CD14-positive monocyte (primary cell): Measurements from ENCODE around the gene RBFOX1. TPM values are rescaled to one million over a fixed set of nuclear protein-coding genes. Genes with fewer than 3 reads are reported as not detected.

ENCODE experiments used
- DNase-seq, 3 donors: peaks; one replicate each; pipeline ENCODE4 v3.0.0-alpha.2; 2011 to 2022
- H2AFZ ChIP-seq: 2 replicates; pipeline ENCODE4 v1.6.0; 2012; ENCODE audit warnings: mild to moderate bottlenecking, low read depth, low read length, inconsistent platforms; ENCODE audit not compliant: insufficient read depth, poor library complexity, severe bottlenecking
- H3K27ac ChIP-seq, 2 donors: 1 replicate in 1 of 2; 2 replicates in 1 of 2; pipeline ENCODE4 v1.5.1; 2012 to 2013; ENCODE audit warnings: low read length in 2 of 2, control low read depth in 1 of 2, inconsistent platforms in 1 of 2, low read depth in 1 of 2, mild to moderate bottlenecking in 1 of 2
- H3K27me3 ChIP-seq, 2 donors: one replicate each; pipeline versions ENCODE4 v1.6.0 to v1.6.1; 2011 to 2013; ENCODE audit warnings: low read length in 2 of 2; ENCODE audit not compliant: control insufficient read depth in 2 of 2, insufficient read depth in 2 of 2
- H3K36me3 ChIP-seq, 2 donors: replicated peaks in 1 of 2; 1 replicate in 1 of 2; 2 replicates in 1 of 2; pipeline versions ENCODE4 v1.5.1 to v1.6.1; 2012 to 2013; ENCODE audit warnings: low read length in 2 of 2, control low read depth in 1 of 2, inconsistent platforms in 1 of 2, mild to moderate bottlenecking in 1 of 2; ENCODE audit not compliant: insufficient read depth in 2 of 2, control insufficient read depth in 1 of 2
- H3K4me1 ChIP-seq, 2 donors: 1 replicate in 1 of 2; 2 replicates in 1 of 2; pipeline versions ENCODE4 v1.5.1 to v1.6.1; 2012 to 2013; ENCODE audit warnings: low read length in 2 of 2, control low read depth in 1 of 2, inconsistent platforms in 1 of 2, mild to moderate bottlenecking in 1 of 2, moderate library complexity in 1 of 2; ENCODE audit not compliant: insufficient read depth in 2 of 2, control insufficient read depth in 1 of 2
- H3K4me2 ChIP-seq: replicated peaks from 2 replicates; pipeline ENCODE3; 2012; ENCODE audit warnings: low read length, moderate library complexity, mild to moderate bottlenecking; ENCODE audit not compliant: poor library complexity, severe bottlenecking; ENCODE audit errors: extremely low read depth
- H3K4me3 ChIP-seq, 3 experiments: fragments of 200-600 bp in 1 of 3; sonication (generic) in 1 of 3; replicated peaks in 1 of 3; 1 replicate in 2 of 3; 2 replicates in 1 of 3; pipeline ENCODE4 v1.5.1; 2011 to 2013; ENCODE audit warnings: low read length in 3 of 3, mild to moderate bottlenecking in 3 of 3, control low read depth in 2 of 3, low read depth in 2 of 3, inconsistent platforms in 1 of 3, moderate library complexity in 1 of 3
- H3K79me2 ChIP-seq: 2 replicates; pipeline ENCODE4 v1.6.0; 2012; ENCODE audit warnings: mild to moderate bottlenecking, control low read depth, inconsistent platforms, low read length, moderate library complexity; ENCODE audit not compliant: insufficient read depth
- H3K9ac ChIP-seq: 2 replicates; pipeline ENCODE4 v1.6.0; 2017; ENCODE audit warnings: low read length, mild to moderate bottlenecking; ENCODE audit not compliant: insufficient read depth, poor library complexity, severe bottlenecking
- H3K9me3 ChIP-seq, 2 donors: replicated peaks in 1 of 2; 1 replicate in 1 of 2; 2 replicates in 1 of 2; pipeline versions ENCODE4 v1.5.1 to v1.6.1; 2012 to 2013; ENCODE audit warnings: low read length in 2 of 2, control low read depth in 1 of 2; ENCODE audit not compliant: control insufficient read depth in 1 of 2, insufficient read depth in 1 of 2
- H4K20me1 ChIP-seq: 2 replicates; pipeline ENCODE4 v1.6.0; 2012; ENCODE audit warnings: mild to moderate bottlenecking, low read length, control low read depth, moderate library complexity; ENCODE audit not compliant: insufficient read depth
- H3K27ac Mint-ChIP-seq, 7 donors: one replicate each; pipeline ENCODE4 v1.8.0; 2020; ENCODE audit warnings: mild to moderate bottlenecking in 7 of 7, mixed read lengths in 7 of 7, moderate library complexity in 6 of 7, inconsistent platforms in 2 of 7
- H3K27me3 Mint-ChIP-seq, 3 donors: one replicate each; pipeline ENCODE4 v1.8.0; 2021 to 2022; ENCODE audit warnings: low read depth in 3 of 3, mild to moderate bottlenecking in 3 of 3, mixed read lengths in 3 of 3, moderate library complexity in 3 of 3, inconsistent platforms in 1 of 3
- H3K36me3 Mint-ChIP-seq, 2 donors: one replicate each; pipeline ENCODE4 v1.8.0; 2020; ENCODE audit warnings: mixed read lengths in 2 of 2, inconsistent platforms in 1 of 2, mild to moderate bottlenecking in 1 of 2
- H3K4me1 Mint-ChIP-seq: one replicate; pipeline ENCODE4 v1.8.0; 2020; ENCODE audit warnings: mild to moderate bottlenecking, mixed read lengths
- H3K4me3 Mint-ChIP-seq, 2 donors: one replicate each; pipeline ENCODE4 v1.8.0; 2020; ENCODE audit warnings: mild to moderate bottlenecking in 2 of 2, mixed read lengths in 2 of 2, moderate library complexity in 1 of 2
- H3K9me3 Mint-ChIP-seq, 7 donors: one replicate each; pipeline ENCODE4 v1.8.0; 2020 to 2022; ENCODE audit warnings: mixed read lengths in 7 of 7, mild to moderate bottlenecking in 6 of 7, moderate library complexity in 6 of 7, inconsistent platforms in 2 of 7
- WGBS: methylation state at CpG from one replicate; pipeline ENCODE4 v1.1.5; 2013; ENCODE audit warnings: missing lambda C conversion rate; ENCODE audit not compliant: insufficient coverage; 5-methylcytosine and 5-hydroxymethylcytosine counted together
- intact Hi-C, 2 donors: fragments of 100-400 bp; cut with micrococcal nuclease; formaldehyde crosslinking; loops; one replicate each; pipeline versions ENCODE4 v1.15.0 to v1.15.1; 2023
- polyA plus RNA-seq, 3 donors: library from polyadenylated mRNA; depleted of rRNA in 1 of 3; unstranded in 2 of 3; stranded (reverse) in 1 of 3; fragments of 300-500 nt in 2 of 3; fragments of >200 nt in 1 of 3; fragmentation: Illumina TruSeq in 2 of 3; gene quantifications; 1 replicate in 2 of 3; 2 replicates in 1 of 3; pipeline ENCODE4 v1.2.3, GENCODE V29; 2012 to 2021
- TF ChIP-seq, protein P1 (sequence below): fragments of 200-600 bp; IDR thresholded peaks from one replicate; pipeline ENCODE4 v1.8.0; 2022; ENCODE audit warnings: antibody characterized with exemption, mild to moderate bottlenecking

Gene RBFOX1
- polyA plus RNA-seq, 3 donors, result not detected

DNA sequence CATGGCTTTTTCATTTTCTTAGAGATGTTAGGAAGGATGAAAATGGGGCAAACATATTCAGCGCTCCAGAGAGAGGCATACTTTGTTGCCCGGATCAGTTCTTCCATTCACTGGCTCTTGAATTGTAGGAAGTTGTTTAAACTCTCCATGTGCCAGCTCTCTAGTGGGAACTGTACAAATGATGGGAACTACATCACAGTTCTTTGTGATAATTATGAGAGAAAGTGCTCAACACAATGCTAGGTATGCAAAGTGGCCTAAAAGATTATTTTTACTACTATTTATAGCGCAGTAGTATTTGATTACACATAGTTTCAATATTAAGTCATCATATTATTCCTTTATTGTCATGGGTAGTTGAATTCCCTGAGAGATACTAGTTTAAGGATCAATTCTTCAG, 268.5 kb downstream of the RBFOX1 start:
- no peak overlapping the region for H3K9ac ChIP-seq
- no peaks in the 10 kb centered on the region for H3K9me3 ChIP-seq
- WGBS, result no CpG with 5 or more reads among the region's 3 CpGs
- no peak overlapping the region for H3K4me3 Mint-ChIP-seq
- no peaks in the 10 kb centered on the region for H3K36me3 Mint-ChIP-seq
- no peaks in the 10 kb centered on the region for H3K4me1 ChIP-seq
- no peaks in the 10 kb centered on the region for H3K27me3 ChIP-seq
- no peak overlapping the region for H3K4me3 ChIP-seq
- H3K27ac Mint-ChIP-seq, result no peak overlapping the region
- peaks cover 0 to 1% (median 0%) of the 10 kb centered on the region in 3 donors for H3K27me3 Mint-ChIP-seq
- no peaks in the 10 kb centered on the region for H3K36me3 ChIP-seq
- intact Hi-C loops, result no loop called here
- TF ChIP-seq, protein P1, sequence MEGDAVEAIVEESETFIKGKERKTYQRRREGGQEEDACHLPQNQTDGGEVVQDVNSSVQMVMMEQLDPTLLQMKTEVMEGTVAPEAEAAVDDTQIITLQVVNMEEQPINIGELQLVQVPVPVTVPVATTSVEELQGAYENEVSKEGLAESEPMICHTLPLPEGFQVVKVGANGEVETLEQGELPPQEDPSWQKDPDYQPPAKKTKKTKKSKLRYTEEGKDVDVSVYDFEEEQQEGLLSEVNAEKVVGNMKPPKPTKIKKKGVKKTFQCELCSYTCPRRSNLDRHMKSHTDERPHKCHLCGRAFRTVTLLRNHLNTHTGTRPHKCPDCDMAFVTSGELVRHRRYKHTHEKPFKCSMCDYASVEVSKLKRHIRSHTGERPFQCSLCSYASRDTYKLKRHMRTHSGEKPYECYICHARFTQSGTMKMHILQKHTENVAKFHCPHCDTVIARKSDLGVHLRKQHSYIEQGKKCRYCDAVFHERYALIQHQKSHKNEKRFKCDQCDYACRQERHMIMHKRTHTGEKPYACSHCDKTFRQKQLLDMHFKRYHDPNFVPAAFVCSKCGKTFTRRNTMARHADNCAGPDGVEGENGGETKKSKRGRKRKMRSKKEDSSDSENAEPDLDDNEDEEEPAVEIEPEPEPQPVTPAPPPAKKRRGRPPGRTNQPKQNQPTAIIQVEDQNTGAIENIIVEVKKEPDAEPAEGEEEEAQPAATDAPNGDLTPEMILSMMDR, result no peak
- H3K4me1 Mint-ChIP-seq, result no peaks in the 10 kb centered on the region
- no peak for DNase-seq
- H3K4me2 ChIP-seq, result no peak overlapping the region
- H4K20me1 ChIP-seq, result no peaks in the 10 kb centered on the region
- H3K27ac ChIP-seq, result no peak overlapping the region
- H3K9me3 Mint-ChIP-seq, result peaks cover 0 to 3% (median 0%) of the 10 kb centered on the region in 7 donors
- no peaks in the 10 kb centered on the region for H3K79me2 ChIP-seq
- no peak overlapping the region for H2AFZ ChIP-seq

DNA sequence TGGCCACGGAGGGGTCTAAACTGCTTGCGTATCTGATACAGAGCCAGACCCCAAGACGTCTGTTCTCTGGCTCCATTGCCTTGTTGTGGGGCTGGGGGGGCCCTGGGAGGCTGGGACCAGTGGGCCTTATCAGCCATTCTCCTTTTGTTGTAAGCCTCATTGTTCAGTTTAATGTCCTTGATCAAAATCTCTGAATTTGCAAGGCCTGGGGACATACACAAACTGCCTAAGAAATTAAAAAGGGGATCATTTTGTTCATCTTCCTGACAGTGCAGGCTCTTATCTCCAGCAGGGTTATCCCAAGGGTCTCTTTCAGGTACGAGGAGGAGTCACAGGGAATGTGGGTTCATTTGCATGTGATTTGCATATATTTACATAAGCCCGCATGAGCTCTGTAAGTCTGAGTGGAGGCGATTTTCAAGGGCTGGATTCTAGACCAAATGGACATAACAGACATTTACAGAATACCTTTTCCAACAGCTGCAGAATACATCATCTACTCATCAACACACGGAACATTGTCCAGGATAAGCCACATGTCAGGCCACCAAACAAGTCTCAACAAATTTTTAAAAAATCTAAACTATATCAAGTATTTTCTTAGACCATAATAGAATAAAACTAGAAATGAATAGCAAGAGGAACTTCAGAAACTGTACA, 269.8 kb downstream of the RBFOX1 start:
- Mint-ChIP-seq H3K4me3 (no peak overlapping the region), H3K4me1 (no peaks in the 10 kb centered on the region), H3K36me3 (no peaks in the 10 kb centered on the region), H3K27me3 (peaks cover 0 to 1% (median 0%) of the 10 kb centered on the region in 3 donors), H3K9me3 (peaks cover 0 to 3% (median 0%) of the 10 kb centered on the region in 7 donors), H3K27ac (no peak overlapping the region)
- no peaks in the 10 kb centered on the region for H4K20me1 ChIP-seq
- H3K79me2 ChIP-seq, result no peaks in the 10 kb centered on the region
- H3K4me1 ChIP-seq, result no peaks in the 10 kb centered on the region
- H3K9ac ChIP-seq, result no peak overlapping the region
- intact Hi-C loops, result no loop called here
- no peaks in the 10 kb centered on the region for H3K36me3 ChIP-seq
- no peak overlapping the region for H3K4me2 ChIP-seq
- TF ChIP-seq, protein P1, result no peak
- no peak overlapping the region for H2AFZ ChIP-seq
- no peaks in the 10 kb centered on the region for H3K9me3 ChIP-seq
- H3K4me3 ChIP-seq, result no peak overlapping the region
- no peaks in the 10 kb centered on the region for H3K27me3 ChIP-seq
- 72% methylated on average over 4 of the region's 7 CpGs for WGBS
- DNase-seq, result no peak
- no peak overlapping the region for H3K27ac ChIP-seq
